Smooth muscle cell (in vitro differentiated cells): Measurements from ENCODE around the gene ISM1. TPM values are rescaled to one million over a fixed set of nuclear protein-coding genes. Genes with fewer than 3 reads are reported as not detected.

Source experiments
- DNase-seq: peaks from one replicate; lab custom pipeline; 2025; ENCODE audit not compliant: unreplicated experiment; lab: John Stamatoyannopoulos, UW
- H2AFZ ChIP-seq: fragments of 200-600 bp; sonication (generic); 2 replicates; pipeline ENCODE4 v1.6.0; 2016; ENCODE audit warnings: antibody characterized with exemption, low read depth, mild to moderate bottlenecking
- H3F3A ChIP-seq: fragments of 200-600 bp; sonication (generic); 2 replicates; pipeline ENCODE4 v1.6.0; 2017; ENCODE audit warnings: antibody characterized with exemption, low read depth
- H3K27ac ChIP-seq: fragments of 200-600 bp; sonication (generic); 2 replicates; pipeline ENCODE4 v1.5.1; 2016; ENCODE audit warnings: low read depth, mild to moderate bottlenecking
- H3K27me3 ChIP-seq: fragments of 200-600 bp; sonication (generic); 2 replicates; pipeline ENCODE4 v1.6.1; 2016; ENCODE audit warnings: low read depth, mild to moderate bottlenecking
- H3K36me3 ChIP-seq: fragments of 200-600 bp; sonication (generic); 2 replicates; pipeline ENCODE4 v1.5.1; 2016; ENCODE audit warnings: low read depth
- H3K4me1 ChIP-seq: fragments of 200-600 bp; sonication (generic); 2 replicates; pipeline ENCODE4 v1.5.1; 2016; ENCODE audit warnings: low read depth
- H3K4me2 ChIP-seq: fragments of 200-600 bp; sonication (generic); 2 replicates; pipeline ENCODE4 v1.6.0; 2016; ENCODE audit warnings: mild to moderate bottlenecking
- H3K4me3 ChIP-seq: fragments of 200-600 bp; sonication (generic); 2 replicates; pipeline ENCODE4 v1.5.1; 2016; ENCODE audit warnings: mild to moderate bottlenecking
- H3K79me2 ChIP-seq: fragments of 200-600 bp; sonication (generic); 2 replicates; pipeline ENCODE4 v1.6.0; 2016; ENCODE audit warnings: low read depth, mild to moderate bottlenecking
- H3K9ac ChIP-seq: fragments of 200-600 bp; sonication (generic); 2 replicates; pipeline ENCODE4 v1.6.0; 2016; ENCODE audit warnings: low read depth
- H3K9me3 ChIP-seq: fragments of 200-600 bp; sonication (generic); replicated peaks from 2 replicates; pipeline ENCODE4 v1.5.1; 2016; ENCODE audit warnings: low read depth
- H4K20me1 ChIP-seq: fragments of 200-600 bp; sonication (generic); 2 replicates; pipeline ENCODE4 v1.6.0; 2016; ENCODE audit warnings: low read depth
- CTCF ChIP-seq: fragments of 200-600 bp; sonication (generic); IDR thresholded peaks from 2 replicates; pipeline ENCODE4 v1.5.1; 2017; ENCODE audit warnings: borderline replicate concordance, mild to moderate bottlenecking, antibody characterized with exemption; ENCODE audit not compliant: insufficient read depth, poor library complexity, severe bottlenecking
- WGBS: methylation state at CpG from one replicate; pipeline ENCODE4 v1.1.7; 2016; ENCODE audit warnings: low lambda C conversion rate; 5-methylcytosine and 5-hydroxymethylcytosine counted together
- polyA plus RNA-seq: library from polyadenylated mRNA; unstranded; fragments of >200 nt; fragmentation: Nextera tagmentation; extraction: Ambion mirVana; gene quantifications from 2 replicates; pipeline ENCODE4 v1.2.1, GENCODE V29; 2016
- total RNA-seq: library from RNA; depleted of rRNA; stranded (reverse); fragments of >200 nt; gene quantifications from 2 replicates; pipeline ENCODE4 v1.2.3, GENCODE V29; 2014

The ISM1 gene
- total and polyA plus RNA-seq, 2 experiments from 2014 or later = 2.6 to 3.5 TPM

- WGBS = 78% methylated on average over 5 of the region's 5 CpGs
- Histone ChIP-seq H3K4me1 (no peaks in the 10 kb centered on the region), H2AFZ (no peak overlapping the region), H3K9me3 (no peaks in the 10 kb centered on the region), H3K4me2 (no peak overlapping the region), H3F3A (no peaks in the 10 kb centered on the region), H4K20me1 (no peaks in the 10 kb centered on the region), H3K4me3 (no peak overlapping the region), H3K9ac (no peak overlapping the region), H3K79me2 (no peaks in the 10 kb centered on the region), H3K27me3 (no peaks in the 10 kb centered on the region), H3K36me3 (no peaks in the 10 kb centered on the region), H3K27ac (no peak overlapping the region)
- no peak for TF ChIP-seq CTCF
- no peak for DNase-seq
Observed at GRCh38 chr20:13205848-13206434, 15.1 kb upstream of the ISM1 start.

DNA sequence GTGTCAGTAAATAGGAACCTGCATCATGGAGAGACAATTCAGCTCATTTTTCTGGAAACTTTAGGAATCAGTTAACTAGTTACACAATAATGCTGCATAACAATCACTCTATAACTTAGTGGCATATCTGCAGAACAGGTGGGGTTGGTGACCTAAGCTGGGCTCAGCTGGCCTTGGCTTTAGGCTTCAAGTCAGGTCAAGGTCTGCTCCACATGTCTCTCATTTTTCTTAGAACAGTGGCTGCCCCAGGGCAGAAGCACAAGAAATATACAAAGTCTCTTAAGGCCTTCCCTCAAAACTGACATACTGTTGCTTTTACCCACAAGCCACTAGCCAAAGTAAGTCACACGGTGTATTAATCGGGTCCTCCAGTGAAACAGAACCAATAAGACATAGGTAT is 14.1 kb upstream of the ISM1 start:
- Histone ChIP-seq H3K79me2 (no peaks in the 10 kb centered on the region), H3K36me3 (no peaks in the 10 kb centered on the region), H3K9ac (no peak overlapping the region), H3F3A (no peaks in the 10 kb centered on the region), H3K27me3 (no peaks in the 10 kb centered on the region), H4K20me1 (no peaks in the 10 kb centered on the region), H3K4me1 (no peaks in the 10 kb centered on the region), H3K4me2 (no peak overlapping the region), H3K9me3 (no peaks in the 10 kb centered on the region), H2AFZ (no peak overlapping the region), H3K27ac (no peak overlapping the region), H3K4me3 (no peak overlapping the region)
- WGBS = 96% methylated on average over 2 of the region's 2 CpGs
- no peak for DNase-seq
- TF ChIP-seq CTCF = no peak

DNA sequence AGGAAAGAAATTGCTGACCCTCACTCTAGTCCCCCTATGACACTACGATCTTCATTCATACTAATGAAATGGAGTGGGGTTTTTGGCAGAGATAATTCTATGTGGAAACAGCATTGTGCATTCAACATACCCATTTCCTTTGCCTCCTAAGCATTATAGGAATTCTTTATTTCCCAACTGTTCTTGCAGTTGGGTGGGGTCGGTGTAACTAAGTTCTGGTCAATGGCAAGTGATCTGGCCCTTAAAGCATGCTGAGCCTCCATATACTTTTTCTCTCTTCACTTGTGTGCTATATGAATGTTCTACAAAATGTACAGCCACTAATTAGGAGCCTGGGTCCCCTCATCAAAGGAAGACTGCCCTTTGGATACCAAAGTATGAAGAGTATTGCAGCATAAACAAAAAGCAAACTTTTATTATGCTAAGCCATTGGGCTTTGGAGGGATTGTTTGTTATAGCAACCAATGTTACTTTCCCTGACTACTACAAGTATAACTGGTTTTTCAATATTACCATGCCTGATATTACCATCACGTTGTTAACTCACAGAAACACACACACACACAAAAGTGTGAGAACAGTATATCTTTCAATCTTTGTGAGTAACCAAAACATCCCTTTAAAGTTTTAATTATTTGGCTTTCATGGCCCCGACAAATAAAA is 9.0 kb upstream of the ISM1 start:
- no peaks in the 10 kb centered on the region for H4K20me1 ChIP-seq
- no peak for DNase-seq
- H3K4me2 ChIP-seq = no peak overlapping the region
- peaks cover 24% of the 10 kb centered on the region for H3K27me3 ChIP-seq
- H3K79me2 ChIP-seq = no peaks in the 10 kb centered on the region
- no peaks in the 10 kb centered on the region for H3K9me3 ChIP-seq
- no peaks in the 10 kb centered on the region for H3K36me3 ChIP-seq
- no peak overlapping the region for H3K27ac ChIP-seq
- H3K4me3 ChIP-seq = no peak overlapping the region
- no peaks in the 10 kb centered on the region for H3F3A ChIP-seq
- 69% methylated on average over 4 of the region's 4 CpGs for WGBS
- no peaks in the 10 kb centered on the region for H3K4me1 ChIP-seq
- TF ChIP-seq CTCF = no peak
- H2AFZ ChIP-seq = no peak overlapping the region
- H3K9ac ChIP-seq = no peak overlapping the region

DNA sequence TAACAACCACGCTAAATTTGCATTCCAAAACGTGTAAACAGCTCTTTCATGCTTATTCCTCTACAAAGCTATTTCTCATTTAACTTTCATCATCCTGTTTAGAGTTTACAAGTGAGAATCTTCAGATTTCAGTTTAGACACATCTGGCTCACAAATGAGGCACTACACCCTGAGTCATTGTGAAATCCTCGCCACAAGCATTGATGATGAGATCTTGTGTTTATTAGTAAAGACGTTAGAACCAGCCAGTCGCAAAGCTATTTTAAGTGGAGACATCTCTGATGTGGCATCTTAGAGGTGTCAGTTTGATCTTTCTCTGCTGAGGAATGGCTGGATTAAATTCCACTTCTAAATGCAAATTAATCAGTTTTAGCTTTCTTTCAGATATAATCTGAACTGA is 8.3 kb upstream of the ISM1 start:
- H3K4me2 ChIP-seq = peak overlapping the region; percentile 16
- no peak for TF ChIP-seq CTCF
- H3F3A ChIP-seq = no peaks in the 10 kb centered on the region
- no peak for DNase-seq
- no peaks in the 10 kb centered on the region for H3K9me3 ChIP-seq
- H3K36me3 ChIP-seq = no peaks in the 10 kb centered on the region
- no peak overlapping the region for H3K4me3 ChIP-seq
- H3K4me1 ChIP-seq = no peaks in the 10 kb centered on the region
- no peak overlapping the region for H3K27ac ChIP-seq
- no peaks in the 10 kb centered on the region for H3K79me2 ChIP-seq
- WGBS = 17% methylated on average over 5 of the region's 5 CpGs
- peaks cover 27% of the 10 kb centered on the region for H3K27me3 ChIP-seq
- H3K9ac ChIP-seq = no peak overlapping the region
- H4K20me1 ChIP-seq = no peaks in the 10 kb centered on the region
- H2AFZ ChIP-seq = no peak overlapping the region
